ENCODE measurements around the gene TMOD1. TPM values are rescaled to one million over a fixed set of nuclear protein-coding genes. Genes with fewer than 3 reads are reported as not detected.

The TMOD1 gene
- total and polyA plus RNA-seq, 2 of the 13 experiments (the other 11 are each of a cell fraction or from before 2014, with no cell fraction given): 0.04 to 0.07 TPM

DNA sequence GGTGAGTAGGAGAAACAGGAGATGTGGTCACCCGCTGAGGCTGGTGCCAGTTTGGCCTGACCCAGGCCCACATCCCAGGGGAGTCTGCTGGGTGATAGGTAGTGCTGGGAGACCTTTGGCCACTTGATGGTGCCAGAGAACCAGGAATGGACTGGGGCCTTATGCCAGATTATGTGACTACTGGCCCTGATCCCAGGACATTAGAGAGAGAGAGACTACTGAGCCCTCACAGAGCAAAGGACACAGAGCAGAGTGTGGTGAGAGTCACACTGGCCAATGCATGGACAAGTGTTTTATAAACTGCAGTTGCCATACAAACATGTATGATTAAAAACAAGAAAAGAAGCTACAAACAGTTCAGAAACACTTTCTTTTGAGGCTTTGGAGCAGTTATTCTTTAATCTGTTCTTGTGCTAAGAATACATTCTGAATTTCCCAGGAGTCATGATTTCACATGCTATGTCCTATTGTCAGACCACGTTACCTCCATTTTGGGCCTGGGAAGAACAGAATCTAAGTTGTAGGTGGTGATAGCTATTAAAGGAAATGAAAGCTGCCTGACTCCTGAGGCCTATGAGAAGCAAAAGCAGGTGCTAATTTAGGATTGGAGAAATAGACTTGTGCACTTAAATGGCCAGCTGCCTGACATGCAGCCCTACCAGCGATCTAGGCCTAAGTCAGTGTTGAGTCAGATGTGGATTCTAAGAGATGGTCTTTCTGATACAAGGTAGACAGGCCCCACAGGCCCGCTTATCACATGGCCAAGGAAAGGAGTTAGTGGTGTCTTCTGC, 32.6 kb upstream of the TMOD1 start (continued):
- TF ChIP-seq ZGPAT (CRISPR knock-in tag; IDR thresholded peaks at IDR 0.05) (no peak), ZNF260 (CRISPR knock-in tag; IDR thresholded peaks at IDR 0.05; ENCODE audit: borderline replicate concordance, low read depth) (no peak), ZFX (CRISPR knock-in tag; IDR thresholded peaks at IDR 0.05; ENCODE audit: low read depth) (0 out of 2 replicates have a peak, but pooled peaks have one; percentile 13), SCMH1 (CRISPR knock-in tag; IDR thresholded peaks at IDR 0.05; ENCODE audit: borderline replicate concordance) (no peak), SAP130 (CRISPR knock-in tag; IDR thresholded peaks at IDR 0.05; ENCODE audit: low read depth) (0 out of 2 replicates have a peak, but pooled peaks have one; percentile 21), ZNF362 (CRISPR knock-in tag; IDR thresholded peaks at IDR 0.05; ENCODE audit: borderline replicate concordance) (no peak), YY1 (IDR thresholded peaks at IDR 0.05; ENCODE audit: insufficient read depth, insufficient replicate concordance, low read depth, low read length) (no peak), CENPX (CRISPR knock-in tag; IDR thresholded peaks at IDR 0.05) (no peak), AGO2 (optimal IDR thresholded peaks at IDR 0.05; ENCODE audit: low read depth, low read length) (no peak), MIXL1 (CRISPR knock-in tag; IDR thresholded peaks at IDR 0.05) (no peak), ZNF281 (CRISPR knock-in tag; IDR thresholded peaks at IDR 0.05; ENCODE audit: borderline replicate concordance) (no peak), ZBTB2 (CRISPR knock-in tag; IDR thresholded peaks at IDR 0.05; ENCODE audit: low read depth) (no peak), SOX5 (CRISPR knock-in tag; IDR thresholded peaks at IDR 0.05; ENCODE audit: borderline replicate concordance) (no peak), NFYC (CRISPR knock-in tag; IDR thresholded peaks at IDR 0.05) (no peak), ZFP62 (CRISPR knock-in tag; IDR thresholded peaks at IDR 0.05) (no peak)
- TF ChIP-seq, protein P1, sequence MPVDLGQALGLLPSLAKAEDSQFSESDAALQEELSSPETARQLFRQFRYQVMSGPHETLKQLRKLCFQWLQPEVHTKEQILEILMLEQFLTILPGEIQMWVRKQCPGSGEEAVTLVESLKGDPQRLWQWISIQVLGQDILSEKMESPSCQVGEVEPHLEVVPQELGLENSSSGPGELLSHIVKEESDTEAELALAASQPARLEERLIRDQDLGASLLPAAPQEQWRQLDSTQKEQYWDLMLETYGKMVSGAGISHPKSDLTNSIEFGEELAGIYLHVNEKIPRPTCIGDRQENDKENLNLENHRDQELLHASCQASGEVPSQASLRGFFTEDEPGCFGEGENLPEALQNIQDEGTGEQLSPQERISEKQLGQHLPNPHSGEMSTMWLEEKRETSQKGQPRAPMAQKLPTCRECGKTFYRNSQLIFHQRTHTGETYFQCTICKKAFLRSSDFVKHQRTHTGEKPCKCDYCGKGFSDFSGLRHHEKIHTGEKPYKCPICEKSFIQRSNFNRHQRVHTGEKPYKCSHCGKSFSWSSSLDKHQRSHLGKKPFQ (CRISPR knock-in tag; IDR thresholded peaks at IDR 0.05; ENCODE audit: insufficient replicate concordance): no peak
- TF ChIP-seq, protein P2, sequence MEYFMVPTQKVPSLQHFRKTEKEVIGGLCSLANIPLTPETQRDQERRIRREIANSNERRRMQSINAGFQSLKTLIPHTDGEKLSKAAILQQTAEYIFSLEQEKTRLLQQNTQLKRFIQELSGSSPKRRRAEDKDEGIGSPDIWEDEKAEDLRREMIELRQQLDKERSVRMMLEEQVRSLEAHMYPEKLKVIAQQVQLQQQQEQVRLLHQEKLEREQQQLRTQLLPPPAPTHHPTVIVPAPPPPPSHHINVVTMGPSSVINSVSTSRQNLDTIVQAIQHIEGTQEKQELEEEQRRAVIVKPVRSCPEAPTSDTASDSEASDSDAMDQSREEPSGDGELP (IDR thresholded peaks at IDR 0.05; ENCODE audit: borderline replicate concordance, low read depth): no peak
- TF ChIP-seq, protein P3, sequence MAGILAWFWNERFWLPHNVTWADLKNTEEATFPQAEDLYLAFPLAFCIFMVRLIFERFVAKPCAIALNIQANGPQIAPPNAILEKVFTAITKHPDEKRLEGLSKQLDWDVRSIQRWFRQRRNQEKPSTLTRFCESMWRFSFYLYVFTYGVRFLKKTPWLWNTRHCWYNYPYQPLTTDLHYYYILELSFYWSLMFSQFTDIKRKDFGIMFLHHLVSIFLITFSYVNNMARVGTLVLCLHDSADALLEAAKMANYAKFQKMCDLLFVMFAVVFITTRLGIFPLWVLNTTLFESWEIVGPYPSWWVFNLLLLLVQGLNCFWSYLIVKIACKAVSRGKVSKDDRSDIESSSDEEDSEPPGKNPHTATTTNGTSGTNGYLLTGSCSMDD (CRISPR knock-in tag; IDR thresholded peaks at IDR 0.05): no peak
